HepG2 (cell line): ENCODE data around the gene PSMG4. TPM values are rescaled to one million over a fixed set of nuclear protein-coding genes. Genes with fewer than 3 reads are reported as not detected.

Experiments used
- ASH2L ChIP-seq: fragments of 300-600, 200-600 bp; sonication (generic); IDR thresholded peaks from 2 replicates; pipeline ENCODE4 v1.7.0; 2017; ENCODE audit warnings: low read depth, mild to moderate bottlenecking, moderate library complexity, mixed read lengths, low read length; ENCODE audit not compliant: insufficient read length
- BHLHE40 ChIP-seq: IDR thresholded peaks from 2 replicates; pipeline ENCODE4 v1.6.1; 2011; ENCODE audit warnings: low read length, improper control_type of control experiment
- BRD4 ChIP-seq: sonication (generic); formaldehyde crosslinking; IDR thresholded peaks from 2 replicates; pipeline ENCODE4 v1.4.0; 2020; ENCODE audit warnings: missing genetic modification reagents
- CENPT ChIP-seq: sonication (generic); formaldehyde crosslinking; IDR thresholded peaks from 2 replicates; pipeline ENCODE4 v1.8.0; 2022; ENCODE audit warnings: low read depth, mild to moderate bottlenecking, moderate library complexity, missing genetic modification reagents
- HMG20A ChIP-seq: IDR thresholded peaks from 2 replicates; pipeline ENCODE4 v1.6.1; 2016; ENCODE audit warnings: borderline replicate concordance
- HNRNPK ChIP-seq: fragments of 200-400 bp; formaldehyde crosslinking; IDR thresholded peaks from 2 replicates; pipeline ENCODE4 v1.6.1; 2018; ENCODE audit warnings: low read length, low read depth, moderate library complexity, mild to moderate bottlenecking; ENCODE audit not compliant: poor library complexity, severe bottlenecking
- HNRNPLL ChIP-seq: fragments of 200-400 bp; formaldehyde crosslinking; IDR thresholded peaks from 2 replicates; pipeline ENCODE4 v1.6.1; 2017; ENCODE audit warnings: mild to moderate bottlenecking, low read depth, low read length; ENCODE audit not compliant: poor library complexity, severe bottlenecking
- RXRB ChIP-seq: IDR thresholded peaks from 2 replicates; pipeline ENCODE4 v1.6.1; 2016; ENCODE audit warnings: borderline replicate concordance, missing genetic modification reagents, missing compliant biosample characterization
- SMYD3 ChIP-seq: sonication (generic); formaldehyde crosslinking; IDR thresholded peaks from 2 replicates; pipeline ENCODE4 v1.8.1; 2023; ENCODE audit warnings: mild to moderate bottlenecking, missing genetic modification reagents
- SRY ChIP-seq: sonication (generic); formaldehyde crosslinking; IDR thresholded peaks from 2 replicates; pipeline ENCODE4 v1.8.0; 2022; ENCODE audit warnings: mild to moderate bottlenecking, missing genetic modification reagents
- STAT5B ChIP-seq: sonication (generic); formaldehyde crosslinking; IDR thresholded peaks from 2 replicates; pipeline ENCODE4 v1.4.0; 2020; ENCODE audit warnings: missing genetic modification reagents
- THAP11 ChIP-seq: IDR thresholded peaks from 2 replicates; pipeline ENCODE4 v1.6.1; 2016; ENCODE audit warnings: missing biosample characterization, missing genetic modification reagents
- TOPORS ChIP-seq: sonication (generic); formaldehyde crosslinking; IDR thresholded peaks from 2 replicates; pipeline ENCODE4 v1.8.0; 2023; ENCODE audit warnings: mild to moderate bottlenecking, missing genetic modification reagents
- ZBTB42 ChIP-seq: sonication (generic); formaldehyde crosslinking; IDR thresholded peaks from 2 replicates; pipeline ENCODE4 v1.5.0; 2020; ENCODE audit warnings: mild to moderate bottlenecking, missing genetic modification reagents
- ZEB1 ChIP-seq: IDR thresholded peaks from 2 replicates; pipeline ENCODE4 v1.6.1; 2012; ENCODE audit warnings: mild to moderate bottlenecking, low read depth, inconsistent platforms; ENCODE audit not compliant: insufficient replicate concordance
- ZNF451 ChIP-seq: sonication (generic); formaldehyde crosslinking; IDR thresholded peaks from 2 replicates; pipeline ENCODE4 v1.5.0; 2020; ENCODE audit warnings: mild to moderate bottlenecking, missing genetic modification reagents
- ZNF83 ChIP-seq: sonication (generic); formaldehyde crosslinking; IDR thresholded peaks from 2 replicates; pipeline ENCODE4 v1.4.0; 2020; ENCODE audit warnings: missing genetic modification reagents, mild to moderate bottlenecking, borderline replicate concordance
- polyA plus RNA-seq, 8 experiments: library from polyadenylated mRNA; depleted of rRNA in 3 of 8; stranded (reverse) in 7 of 8; unstranded in 1 of 8; fragments of >200 nt; fragmentation: Illumina TruSeq in 4 of 8; extraction: Trizol in 4 of 8; gene quantifications; 2 replicates each; pipeline versions ENCODE4 v1.2.1 to v1.2.3, GENCODE V29; 2011 to 2016; ENCODE audit warnings: low read depth in 4 of 8, missing spikeins in 1 of 8, mixed read lengths in 1 of 8; ENCODE audit not compliant: insufficient read depth in 1 of 8
- total RNA-seq, 5 experiments: library from RNA; depleted of rRNA; stranded (reverse); fragments of >200 nt; fragmentation: Illumina TruSeq; extraction: Trizol; gene quantifications; 2 replicates each; pipeline ENCODE4 v1.2.3, GENCODE V29; 2016; ENCODE audit warnings: low read depth in 1 of 5
- TF ChIP-seq, protein P1 (sequence below): IDR thresholded peaks from 2 replicates; pipeline ENCODE4 v1.6.1; 2016
- TF ChIP-seq, protein P2 (sequence below): sonication (generic); formaldehyde crosslinking; IDR thresholded peaks from 2 replicates; pipeline ENCODE4 v1.9.0; 2022; ENCODE audit warnings: low read depth, missing genetic modification reagents
- TF ChIP-seq, protein P3 (sequence below): sonication (generic); formaldehyde crosslinking; IDR thresholded peaks from 2 replicates; pipeline ENCODE4 v1.4.0; 2020; ENCODE audit warnings: missing genetic modification reagents
- TF ChIP-seq, protein P4 (sequence below): sonication (generic); formaldehyde crosslinking; IDR thresholded peaks from 2 replicates; pipeline ENCODE4 v1.4.0; 2020; ENCODE audit warnings: missing genetic modification reagents, borderline replicate concordance

PSMG4 gene
- total and polyA plus RNA-seq, 2 of the 13 experiments (the other 11 are each of a cell fraction or from before 2014, with no cell fraction given) = 28.5 to 32.8 TPM

DNA sequence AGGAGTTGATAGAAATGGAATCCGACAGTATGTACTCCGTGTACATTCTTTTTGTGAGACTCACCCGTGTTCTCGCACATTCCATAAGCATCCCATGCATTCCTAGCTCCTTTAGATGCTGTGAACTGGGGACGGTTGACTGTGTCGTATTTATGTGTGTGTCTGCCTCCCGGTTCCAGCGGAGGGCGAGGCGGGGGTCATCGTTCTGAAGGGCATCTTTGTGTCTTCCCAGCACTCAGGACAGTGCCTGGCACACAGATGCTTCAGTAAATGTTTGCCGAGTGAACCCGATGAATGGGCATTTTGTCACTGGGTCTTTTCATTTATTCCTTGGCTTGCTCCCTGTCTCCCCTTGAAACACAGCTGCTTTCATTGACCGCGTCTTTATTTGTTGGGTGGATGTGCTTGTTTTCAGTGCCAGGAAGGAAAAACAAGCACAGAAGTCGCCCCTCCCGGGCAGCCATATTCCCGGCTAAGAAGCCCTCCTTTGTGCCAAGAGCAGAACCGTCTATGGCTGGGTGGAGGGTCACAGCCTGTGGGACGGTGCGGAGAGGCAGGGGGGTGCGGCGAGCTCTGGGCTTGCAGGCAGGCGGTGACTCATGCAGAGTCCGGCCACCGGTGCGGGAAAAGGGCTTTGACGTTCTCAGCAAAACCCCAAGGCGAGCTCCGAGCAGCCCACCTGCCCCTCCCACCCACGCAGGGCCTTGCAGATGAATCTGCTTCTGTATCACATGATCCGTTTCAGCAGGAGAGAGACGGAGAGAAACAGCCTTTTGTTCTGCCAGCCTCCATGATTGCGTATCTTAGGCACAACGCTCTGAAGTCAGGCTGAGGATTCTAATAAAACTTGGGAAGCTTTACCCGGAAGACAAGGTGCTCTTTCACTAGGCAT is 11.2 kb upstream of the PSMG4 start (continued):
- TF ChIP-seq ZNF83 (CRISPR knock-in tag) (peak; percentile 32; the same call in 1 of the 2 replicates), SRY (peak; percentile 20; the same call in 1 of the 2 replicates), SMYD3 (CRISPR knock-in tag) (no peak), CENPT (CRISPR knock-in tag) (no peak), HNRNPK (no peak), BHLHE40 (no peak), TOPORS (CRISPR knock-in tag) (no peak), HMG20A (CRISPR knock-in tag) (peak; percentile 45; the same call in 1 of the 2 replicates), STAT5B (no peak), ZNF451 (CRISPR knock-in tag) (no peak), ZBTB42 (CRISPR knock-in tag) (no peak), RXRB (CRISPR knock-in tag) (peak; percentile 18; the same call in 1 of the 2 replicates), HNRNPLL (peak; percentile 69), ASH2L (peak; percentile 28), ZEB1 (no peak), BRD4 (CRISPR knock-in tag) (0 out of 2 replicates have a peak, but pooled peaks have one; percentile 52), THAP11 (CRISPR knock-in tag) (peak; percentile 44; the same call in 1 of the 2 replicates)
- TF ChIP-seq, protein P1, sequence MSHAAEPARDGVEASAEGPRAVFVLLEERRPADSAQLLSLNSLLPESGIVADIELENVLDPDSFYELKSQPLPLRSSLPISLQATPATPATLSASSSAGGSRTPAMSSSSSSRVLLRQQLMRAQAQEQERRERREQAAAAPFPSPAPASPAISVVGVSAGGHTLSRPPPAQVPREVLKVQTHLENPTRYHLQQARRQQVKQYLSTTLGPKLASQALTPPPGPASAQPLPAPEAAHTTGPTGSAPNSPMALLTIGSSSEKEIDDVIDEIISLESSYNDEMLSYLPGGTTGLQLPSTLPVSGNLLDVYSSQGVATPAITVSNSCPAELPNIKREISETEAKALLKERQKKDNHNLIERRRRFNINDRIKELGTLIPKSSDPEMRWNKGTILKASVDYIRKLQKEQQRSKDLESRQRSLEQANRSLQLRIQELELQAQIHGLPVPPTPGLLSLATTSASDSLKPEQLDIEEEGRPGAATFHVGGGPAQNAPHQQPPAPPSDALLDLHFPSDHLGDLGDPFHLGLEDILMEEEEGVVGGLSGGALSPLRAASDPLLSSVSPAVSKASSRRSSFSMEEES (CRISPR knock-in tag) = peak; percentile 45; the same call in 1 of the 2 replicates
- TF ChIP-seq, protein P2, sequence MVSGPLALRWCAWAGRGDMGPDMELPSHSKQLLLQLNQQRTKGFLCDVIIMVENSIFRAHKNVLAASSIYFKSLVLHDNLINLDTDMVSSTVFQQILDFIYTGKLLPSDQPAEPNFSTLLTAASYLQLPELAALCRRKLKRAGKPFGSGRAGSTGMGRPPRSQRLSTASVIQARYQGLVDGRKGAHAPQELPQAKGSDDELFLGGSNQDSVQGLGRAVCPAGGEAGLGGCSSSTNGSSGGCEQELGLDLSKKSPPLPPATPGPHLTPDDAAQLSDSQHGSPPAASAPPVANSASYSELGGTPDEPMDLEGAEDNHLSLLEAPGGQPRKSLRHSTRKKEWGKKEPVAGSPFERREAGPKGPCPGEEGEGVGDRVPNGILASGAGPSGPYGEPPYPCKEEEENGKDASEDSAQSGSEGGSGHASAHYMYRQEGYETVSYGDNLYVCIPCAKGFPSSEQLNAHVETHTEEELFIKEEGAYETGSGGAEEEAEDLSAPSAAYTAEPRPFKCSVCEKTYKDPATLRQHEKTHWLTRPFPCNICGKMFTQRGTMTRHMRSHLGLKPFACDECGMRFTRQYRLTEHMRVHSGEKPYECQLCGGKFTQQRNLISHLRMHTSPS = peak; percentile 35; the same call in 1 of the 2 replicates
- TF ChIP-seq, protein P3, sequence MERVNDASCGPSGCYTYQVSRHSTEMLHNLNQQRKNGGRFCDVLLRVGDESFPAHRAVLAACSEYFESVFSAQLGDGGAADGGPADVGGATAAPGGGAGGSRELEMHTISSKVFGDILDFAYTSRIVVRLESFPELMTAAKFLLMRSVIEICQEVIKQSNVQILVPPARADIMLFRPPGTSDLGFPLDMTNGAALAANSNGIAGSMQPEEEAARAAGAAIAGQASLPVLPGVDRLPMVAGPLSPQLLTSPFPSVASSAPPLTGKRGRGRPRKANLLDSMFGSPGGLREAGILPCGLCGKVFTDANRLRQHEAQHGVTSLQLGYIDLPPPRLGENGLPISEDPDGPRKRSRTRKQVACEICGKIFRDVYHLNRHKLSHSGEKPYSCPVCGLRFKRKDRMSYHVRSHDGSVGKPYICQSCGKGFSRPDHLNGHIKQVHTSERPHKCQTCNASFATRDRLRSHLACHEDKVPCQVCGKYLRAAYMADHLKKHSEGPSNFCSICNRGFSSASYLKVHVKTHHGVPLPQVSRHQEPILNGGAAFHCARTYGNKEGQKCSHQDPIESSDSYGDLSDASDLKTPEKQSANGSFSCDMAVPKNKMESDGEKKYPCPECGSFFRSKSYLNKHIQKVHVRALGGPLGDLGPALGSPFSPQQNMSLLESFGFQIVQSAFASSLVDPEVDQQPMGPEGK = peak; percentile 30; the same call in 1 of the 2 replicates
- TF ChIP-seq, protein P4, sequence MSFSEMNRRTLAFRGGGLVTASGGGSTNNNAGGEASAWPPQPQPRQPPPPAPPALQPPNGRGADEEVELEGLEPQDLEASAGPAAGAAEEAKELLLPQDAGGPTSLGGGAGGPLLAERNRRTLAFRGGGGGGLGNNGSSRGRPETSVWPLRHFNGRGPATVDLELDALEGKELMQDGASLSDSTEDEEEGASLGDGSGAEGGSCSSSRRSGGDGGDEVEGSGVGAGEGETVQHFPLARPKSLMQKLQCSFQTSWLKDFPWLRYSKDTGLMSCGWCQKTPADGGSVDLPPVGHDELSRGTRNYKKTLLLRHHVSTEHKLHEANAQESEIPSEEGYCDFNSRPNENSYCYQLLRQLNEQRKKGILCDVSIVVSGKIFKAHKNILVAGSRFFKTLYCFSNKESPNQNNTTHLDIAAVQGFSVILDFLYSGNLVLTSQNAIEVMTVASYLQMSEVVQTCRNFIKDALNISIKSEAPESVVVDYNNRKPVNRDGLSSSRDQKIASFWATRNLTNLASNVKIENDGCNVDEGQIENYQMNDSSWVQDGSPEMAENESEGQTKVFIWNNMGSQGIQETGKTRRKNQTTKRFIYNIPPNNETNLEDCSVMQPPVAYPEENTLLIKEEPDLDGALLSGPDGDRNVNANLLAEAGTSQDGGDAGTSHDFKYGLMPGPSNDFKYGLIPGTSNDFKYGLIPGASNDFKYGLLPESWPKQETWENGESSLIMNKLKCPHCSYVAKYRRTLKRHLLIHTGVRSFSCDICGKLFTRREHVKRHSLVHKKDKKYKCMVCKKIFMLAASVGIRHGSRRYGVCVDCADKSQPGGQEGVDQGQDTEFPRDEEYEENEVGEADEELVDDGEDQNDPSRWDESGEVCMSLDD (CRISPR knock-in tag) = 0 out of 2 replicates have a peak, but pooled peaks have one; percentile 43
